Mesendoderm (in vitro differentiated cells): ENCODE data around the gene COQ10A.

ENCODE experiments used
- DNase-seq: peaks from one replicate; pipeline ENCODE4 v3.0.0; 2013
- H2AK5ac ChIP-seq: 2 replicates; pipeline ENCODE4 v1.6.1; 2013; ENCODE audit warnings: low read length, inconsistent platforms
- H2BK120ac ChIP-seq: 2 replicates; pipeline ENCODE4 v1.6.1; 2013; ENCODE audit warnings: low read depth, mild to moderate bottlenecking, low read length, moderate library complexity, mixed read lengths
- H2BK15ac ChIP-seq: replicated peaks from 2 replicates; pipeline ENCODE4 v1.6.1; 2013; ENCODE audit warnings: low read depth, mild to moderate bottlenecking, moderate library complexity
- H2BK5ac ChIP-seq: 2 replicates; pipeline ENCODE4 v1.6.1; 2013; ENCODE audit warnings: low read length, inconsistent platforms
- H3K18ac ChIP-seq: 2 replicates; pipeline ENCODE4 v1.6.1; 2013; ENCODE audit warnings: mild to moderate bottlenecking, low read length, mixed read lengths
- H3K23ac ChIP-seq: one replicate; pipeline ENCODE4 v1.6.1; 2013; ENCODE audit warnings: low read length
- H3K27ac ChIP-seq: 2 replicates; pipeline ENCODE4 v1.5.1; 2013; ENCODE audit warnings: low read depth, mild to moderate bottlenecking, inconsistent platforms, low read length, moderate library complexity
- H3K27me3 ChIP-seq: 2 replicates; pipeline ENCODE4 v1.6.1; 2013; ENCODE audit warnings: low read length, control low read depth, mild to moderate bottlenecking, inconsistent platforms; ENCODE audit not compliant: insufficient read depth, poor library complexity
- H3K36me3 ChIP-seq: 2 replicates; pipeline ENCODE4 v1.6.1; 2013; ENCODE audit warnings: low read length, inconsistent platforms; ENCODE audit not compliant: control insufficient read depth, insufficient read depth
- H3K4ac ChIP-seq: one replicate; pipeline ENCODE4 v1.6.1; 2013; ENCODE audit warnings: low read depth, mild to moderate bottlenecking, low read length, moderate library complexity
- H3K4me1 ChIP-seq: 2 replicates; pipeline ENCODE4 v1.6.1; 2013; ENCODE audit warnings: low read depth, low read length, inconsistent platforms; ENCODE audit not compliant: control insufficient read depth
- H3K4me2 ChIP-seq: 2 replicates; pipeline ENCODE4 v1.6.1; 2013; ENCODE audit warnings: low read length
- H3K4me3 ChIP-seq: 2 replicates; pipeline ENCODE4 v1.5.1; 2013; ENCODE audit warnings: mild to moderate bottlenecking, low read length
- H3K56ac ChIP-seq: one replicate; pipeline ENCODE4 v1.6.1; 2013; ENCODE audit warnings: low read length
- H3K79me1 ChIP-seq: 2 replicates; pipeline ENCODE4 v1.6.1; 2013; ENCODE audit warnings: low read length, inconsistent platforms
- H3K79me2 ChIP-seq: 2 replicates; pipeline ENCODE4 v1.6.1; 2013; ENCODE audit warnings: mild to moderate bottlenecking, low read length; ENCODE audit not compliant: control insufficient read depth, insufficient read depth
- H3K9ac ChIP-seq: 2 replicates; pipeline ENCODE4 v1.6.1; 2013; ENCODE audit warnings: low read length, inconsistent platforms
- H4K5ac ChIP-seq: one replicate; pipeline ENCODE4 v1.6.1; 2013; ENCODE audit warnings: low read length
- H4K8ac ChIP-seq: one replicate; pipeline ENCODE4 v1.6.1; 2013; ENCODE audit warnings: low read depth, mild to moderate bottlenecking, control low read depth, low read length, moderate library complexity
- WGBS: extraction: QIAGEN DNeasy Blood & Tissue Kit; methylation state at CpG from one replicate; pipeline ENCODE4 v1.1.7; 2013; ENCODE audit warnings: low lambda C conversion rate, missing lambda C conversion rate; ENCODE audit not compliant: insufficient coverage; ENCODE audit errors: extremely low coverage; 5-methylcytosine and 5-hydroxymethylcytosine counted together

Gene COQ10A

GRCh38 chr12:56311003-56311402, 44.3 kb downstream of the COQ10A start:
- no CpG with 5 or more reads among the region's 12 CpGs for WGBS
- peaks cover 3% of the 10 kb centered on the region for H3K36me3 ChIP-seq

GRCh38 chr12:56315249-56315621, 48.5 kb downstream of the COQ10A start:
- peak overlapping the region; percentile 64 for H3K4me3 ChIP-seq
- H3K23ac ChIP-seq: peak overlapping the region; percentile 70
- peak overlapping the region; percentile 3 for H2AK5ac ChIP-seq
- H3K4me2 ChIP-seq: peak overlapping the region; percentile 42
- peak overlapping the region; percentile 73 for H3K18ac ChIP-seq
- H2BK15ac ChIP-seq: no peak overlapping the region
- WGBS: no CpG with 5 or more reads among the region's 11 CpGs
- H3K79me2 ChIP-seq: peaks cover 13% of the 10 kb centered on the region
- no peak overlapping the region for H2BK120ac ChIP-seq
- no peak overlapping the region for H3K27ac ChIP-seq
- H3K9ac ChIP-seq: peak overlapping the region; percentile 83
- H4K5ac ChIP-seq: no peak overlapping the region
- no peaks in the 10 kb centered on the region for H3K27me3 ChIP-seq
- H3K4ac ChIP-seq: peak overlapping the region; percentile 77
- no peak overlapping the region for H4K8ac ChIP-seq
- peaks cover 4% of the 10 kb centered on the region for H3K79me1 ChIP-seq
- no peaks in the 10 kb centered on the region for H3K4me1 ChIP-seq
- H2BK5ac ChIP-seq: peak overlapping the region; percentile 7
- H3K56ac ChIP-seq: peak overlapping the region; percentile 93
- H3K36me3 ChIP-seq: peaks cover 3% of the 10 kb centered on the region
- peak; percentile 48 for DNase-seq

More at GRCh38 chr12:56311003-56311402, 44.3 kb downstream of the COQ10A start:
- H3K27me3 ChIP-seq: no peaks in the 10 kb centered on the region
- no peak overlapping the region for H2BK5ac ChIP-seq
- DNase-seq: no peak
- peaks cover 13% of the 10 kb centered on the region for H3K79me2 ChIP-seq
- no peaks in the 10 kb centered on the region for H3K4me1 ChIP-seq
- no peak overlapping the region for H2BK15ac ChIP-seq
- H4K5ac ChIP-seq: no peak overlapping the region
- no peak overlapping the region for H3K4ac ChIP-seq
- H3K4me3 ChIP-seq: no peak overlapping the region
- H2BK120ac ChIP-seq: no peak overlapping the region
- H3K23ac ChIP-seq: no peak overlapping the region
- no peak overlapping the region for H3K18ac ChIP-seq
- no peak overlapping the region for H3K9ac ChIP-seq
- no peak overlapping the region for H2AK5ac ChIP-seq
- H3K27ac ChIP-seq: no peak overlapping the region
- no peak overlapping the region for H3K56ac ChIP-seq
- no peak overlapping the region for H4K8ac ChIP-seq
- H3K79me1 ChIP-seq: peaks cover 4% of the 10 kb centered on the region
- H3K4me2 ChIP-seq: no peak overlapping the region

- Histone ChIP-seq H3K4me3 (peak within 1 kb of the TSS; percentile 64), H4K8ac (peak within 1 kb of the TSS; percentile 31), H3K27ac (peak within 1 kb of the TSS; percentile 91), H3K79me2 (peaks cover 13% of the 10 kb centered on the region), H3K36me3 (no peaks in the 10 kb centered on the region), H3K79me1 (peaks cover 4% of the 10 kb centered on the region), H3K18ac (peak within 1 kb of the TSS; percentile 73), H3K23ac (peak within 1 kb of the TSS; percentile 70), H2AK5ac (peak within 1 kb of the TSS; percentile 3), H2BK120ac (no peak within 1 kb of the TSS), H2BK15ac (no peak within 1 kb of the TSS), H3K4me2 (peak within 1 kb of the TSS; percentile 70), H2BK5ac (peak within 1 kb of the TSS; percentile 7), H3K4me1 (no peaks in the 10 kb centered on the region), H3K9ac (peak within 1 kb of the TSS; percentile 83), H3K56ac (peak within 1 kb of the TSS; percentile 93), H4K5ac (no peak within 1 kb of the TSS), H3K27me3 (no peaks in the 10 kb centered on the region), H3K4ac (peak within 1 kb of the TSS; percentile 77)
- no CpG with 5 or more reads among the region's 62 CpGs for WGBS
- DNase-seq: peak; percentile 100
Observed at GRCh38 chr12:56315622-56316473, 49.1 kb downstream of the COQ10A start, which contains the start of gene CNPY2. Gene CNPY2 (minus strand): TSS chr12:56315988. CDS start chr12:56315217, 771 bp downstream.

- no peak for DNase-seq
- no peak overlapping the region for H4K5ac ChIP-seq
- no peak overlapping the region for H3K56ac ChIP-seq
- H3K27ac ChIP-seq: no peak overlapping the region
- no peak overlapping the region for H4K8ac ChIP-seq
- no peaks in the 10 kb centered on the region for H3K4me1 ChIP-seq
- H3K9ac ChIP-seq: no peak overlapping the region
- no CpG with 5 or more reads among the region's 3 CpGs for WGBS
- peaks cover 4% of the 10 kb centered on the region for H3K79me1 ChIP-seq
- no peak overlapping the region for H3K23ac ChIP-seq
- H3K4me2 ChIP-seq: no peak overlapping the region
- no peak overlapping the region for H2BK5ac ChIP-seq
- no peaks in the 10 kb centered on the region for H3K27me3 ChIP-seq
- H2BK120ac ChIP-seq: no peak overlapping the region
- no peaks in the 10 kb centered on the region for H3K36me3 ChIP-seq
- H3K4ac ChIP-seq: no peak overlapping the region
- H3K18ac ChIP-seq: no peak overlapping the region
- H3K79me2 ChIP-seq: peaks cover 13% of the 10 kb centered on the region
- H3K4me3 ChIP-seq: no peak overlapping the region
- no peak overlapping the region for H2AK5ac ChIP-seq
- H2BK15ac ChIP-seq: no peak overlapping the region
Observed at GRCh38 chr12:56317675-56318074, 50.9 kb downstream of the COQ10A start.
